HG03025 (cell line): Measurements from ENCODE around the gene FGD3.
A peak's percentile ranks its signal among the peaks of the same experiment; 100 is the strongest.

Experiments
- ATAC-seq: cut with Tn5 transposase; IDR thresholded peaks from one replicate; pipeline ENCODE4 v1.9.1; 2021; ENCODE audit warnings: mild to moderate bottlenecking, moderate library complexity; ENCODE audit not compliant: unreplicated experiment, low FRiP score

The FGD3 gene

GRCh38 chr9:93064392-93065134, 117.2 kb downstream of the FGD3 start:
- peak; percentile 80 for ATAC-seq

GRCh38 chr9:93065135-93065720, 117.9 kb downstream of the FGD3 start:
- no peak for ATAC-seq

- ATAC-seq, result no peak
Measured at GRCh38 chr9:93066978-93067603, 119.8 kb downstream of the FGD3 start.

- ATAC-seq, result no peak
Measured at GRCh38 chr9:93068956-93069355, 121.6 kb downstream of the FGD3 start.

- no peak for ATAC-seq
Measured at GRCh38 chr9:93071464-93071863, 124.1 kb downstream of the FGD3 start.

- ATAC-seq, result no peak
Measured at GRCh38 chr9:93072383-93072795, 125.1 kb downstream of the FGD3 start.

- no peak for ATAC-seq
Measured at GRCh38 chr9:93076101-93076791, 128.9 kb downstream of the FGD3 start.

- ATAC-seq, result no peak
Measured at GRCh38 chr9:93076792-93077128, 129.4 kb downstream of the FGD3 start.

GRCh38 chr9:93077367-93077766, 130.0 kb downstream of the FGD3 start:
- ATAC-seq, result no peak

- ATAC-seq, result no peak
Measured at GRCh38 chr9:93077811-93078210, 130.5 kb downstream of the FGD3 start.

- no peak for ATAC-seq
Measured at GRCh38 chr9:93079371-93079770, 132.0 kb downstream of the FGD3 start.

GRCh38 chr9:93080406-93080805, 133.1 kb downstream of the FGD3 start:
- no peak for ATAC-seq

GRCh38 chr9:93081081-93081529, 133.8 kb downstream of the FGD3 start:
- no peak for ATAC-seq

- no peak for ATAC-seq
Measured at GRCh38 chr9:93081931-93082330, 134.6 kb downstream of the FGD3 start.

GRCh38 chr9:93082841-93083411, 135.6 kb downstream of the FGD3 start:
- no peak for ATAC-seq

- no peak for ATAC-seq
Measured at GRCh38 chr9:93083592-93084470, 136.5 kb downstream of the FGD3 start.

GRCh38 chr9:93084471-93084881, 137.2 kb downstream of the FGD3 start:
- ATAC-seq, result no peak

GRCh38 chr9:93085676-93086075, 138.4 kb downstream of the FGD3 start:
- no peak for ATAC-seq
